Transverse colon (tissue), 3 donors: Measurements from ENCODE around the gene CPAMD8.

Experiments used
- CTCF ChIP-seq, 5 experiments: fragments of 200-600 bp in 3 of 5; fragments of 450-650 bp in 2 of 5; sonication (generic) in 3 of 5; IDR thresholded peaks; 1 replicate in 2 of 5; 2 replicates in 3 of 5; pipeline ENCODE4 v1.5.1; 2016 to 2017; ENCODE audit warnings: antibody characterized with exemption in 5 of 5, inconsistent platforms in 3 of 5, mild to moderate bottlenecking in 2 of 5, moderate library complexity in 1 of 5
- EP300 ChIP-seq: sonication (generic); formaldehyde crosslinking; IDR thresholded peaks from one replicate; pipeline ENCODE4 v1.6.1; 2017; ENCODE audit warnings: antibody characterized with exemption, low read depth

DNA sequence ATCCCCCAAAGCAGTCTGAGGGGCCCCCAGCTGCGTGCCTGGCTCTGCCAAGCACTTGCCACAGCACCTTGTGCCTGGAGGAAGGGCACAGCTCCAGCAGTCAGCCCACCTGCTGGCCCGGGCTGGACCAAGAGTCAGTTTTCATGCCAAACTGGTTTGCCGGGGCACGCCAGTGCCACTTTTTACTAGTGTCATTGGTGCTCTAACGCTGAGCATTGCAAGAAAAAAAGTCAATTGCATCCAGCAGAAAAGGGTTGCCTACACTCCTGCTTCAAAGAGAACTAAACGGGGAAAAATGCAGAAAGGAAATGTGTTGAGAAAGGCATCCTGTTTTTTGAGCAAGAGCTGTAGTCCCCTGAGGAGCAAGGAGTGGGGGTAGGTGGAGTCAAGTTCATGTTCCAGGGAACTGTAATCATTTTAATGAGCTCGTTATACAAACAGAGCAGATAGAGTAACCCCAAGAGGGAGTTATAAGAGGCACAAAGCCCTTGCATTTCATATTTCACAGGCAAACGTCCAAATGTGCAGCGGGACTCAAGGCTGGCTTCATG lies 69.4 kb downstream of the CPAMD8 start:
- TF ChIP-seq EP300 (no peak), CTCF (IDR thresholded peaks at IDR 0.05) (no peak)
